SH-SY5Y (cell line): Measurements from ENCODE around the gene NSD2.

Experiments
- GATA2 ChIP-seq: IDR thresholded peaks from 2 replicates; pipeline ENCODE4 v1.6.1; 2011; ENCODE audit warnings: mild to moderate bottlenecking, low read depth, low read length
- GATA3 ChIP-seq: IDR thresholded peaks from 2 replicates; pipeline ENCODE4 v1.6.1; 2011; ENCODE audit warnings: low read depth, mild to moderate bottlenecking, low read length, moderate library complexity

GRCh38 chr4:1943928-1944327 is 72.7 kb downstream of the NSD2 start:
- TF ChIP-seq GATA3 (no peak), GATA2 (no peak)
